Measurements from ENCODE around the gene CACNA1C.

CACNA1C gene

DNA sequence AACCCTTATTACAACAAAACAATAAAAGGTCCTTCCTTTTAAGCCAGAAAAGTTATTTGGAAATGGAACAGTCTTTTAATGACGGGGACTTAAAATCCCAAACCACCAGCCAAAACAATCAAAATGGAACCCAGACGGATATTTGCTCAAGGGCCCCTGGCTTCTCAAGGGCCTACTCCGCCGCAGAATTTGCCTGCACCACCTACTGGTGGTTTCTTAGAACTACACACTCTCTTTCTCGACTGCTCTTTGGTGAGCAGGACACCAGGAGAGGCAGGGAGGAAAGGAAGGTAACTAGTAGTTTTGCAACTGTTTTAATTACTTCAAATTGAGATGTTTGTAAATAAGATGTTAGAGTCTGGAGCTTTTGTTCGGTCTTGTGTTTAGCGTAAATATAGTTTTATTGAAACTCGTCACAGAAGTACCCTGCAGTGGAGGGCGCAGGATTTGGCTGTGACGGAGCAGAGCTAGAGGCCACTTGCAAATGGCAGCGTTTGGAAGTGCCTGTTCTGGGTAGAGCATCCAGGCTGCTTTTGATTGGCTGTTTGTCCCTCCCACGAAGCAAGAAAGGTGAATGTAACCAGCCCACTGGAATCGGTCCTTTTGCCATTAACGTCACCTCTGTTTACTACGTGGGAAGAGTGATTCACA, 238.5 kb downstream of the CACNA1C start:
- DNase-seq (ENCODE audit: low read depth in 2 of 2, low spot score in 1 of 2): no peak

DNA sequence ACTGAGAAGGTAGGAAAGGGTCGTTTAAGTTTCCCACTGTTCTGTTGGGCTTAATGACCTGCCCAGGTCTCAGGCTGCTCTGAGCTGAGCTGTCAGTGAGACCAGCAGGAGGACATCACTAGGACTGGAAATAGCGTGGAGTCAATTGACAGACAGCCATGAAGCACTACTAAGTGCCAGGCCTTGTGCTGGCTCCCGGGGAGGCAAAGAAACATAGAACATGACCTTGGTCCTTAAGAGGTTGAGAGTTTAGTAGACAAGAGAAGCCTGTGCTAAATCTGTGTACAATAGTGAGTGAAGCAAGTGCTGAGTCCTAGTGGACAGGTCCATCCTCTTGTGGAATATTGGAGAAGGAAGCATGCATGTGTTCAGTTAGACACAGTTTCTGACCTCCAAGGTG, 239.2 kb downstream of the CACNA1C start:
- DNase-seq (ENCODE audit: low read depth in 2 of 2, low spot score in 1 of 2): no peak

DNA sequence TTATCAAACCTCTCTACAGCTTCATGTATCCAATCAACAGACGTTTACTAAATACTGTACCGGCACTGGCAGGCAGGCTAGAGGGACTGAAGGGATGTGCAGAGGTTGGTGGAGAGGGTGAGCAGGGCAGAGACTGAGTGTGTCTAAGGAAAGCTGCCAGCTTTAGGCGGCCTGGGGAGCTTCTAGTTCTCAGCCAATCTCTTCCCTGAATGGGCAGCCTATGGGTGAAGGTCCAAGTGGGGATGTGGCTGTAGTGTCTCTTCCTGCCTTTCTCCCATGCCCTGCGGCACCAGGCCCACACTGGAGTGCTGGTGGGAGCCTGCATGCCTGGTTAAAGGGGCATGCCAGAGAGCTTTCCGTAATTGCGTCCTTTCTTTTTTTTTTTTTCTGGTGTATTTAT, 239.8 kb downstream of the CACNA1C start:
- no peak for DNase-seq (ENCODE audit: low read depth in 2 of 2, low spot score in 1 of 2)

DNA sequence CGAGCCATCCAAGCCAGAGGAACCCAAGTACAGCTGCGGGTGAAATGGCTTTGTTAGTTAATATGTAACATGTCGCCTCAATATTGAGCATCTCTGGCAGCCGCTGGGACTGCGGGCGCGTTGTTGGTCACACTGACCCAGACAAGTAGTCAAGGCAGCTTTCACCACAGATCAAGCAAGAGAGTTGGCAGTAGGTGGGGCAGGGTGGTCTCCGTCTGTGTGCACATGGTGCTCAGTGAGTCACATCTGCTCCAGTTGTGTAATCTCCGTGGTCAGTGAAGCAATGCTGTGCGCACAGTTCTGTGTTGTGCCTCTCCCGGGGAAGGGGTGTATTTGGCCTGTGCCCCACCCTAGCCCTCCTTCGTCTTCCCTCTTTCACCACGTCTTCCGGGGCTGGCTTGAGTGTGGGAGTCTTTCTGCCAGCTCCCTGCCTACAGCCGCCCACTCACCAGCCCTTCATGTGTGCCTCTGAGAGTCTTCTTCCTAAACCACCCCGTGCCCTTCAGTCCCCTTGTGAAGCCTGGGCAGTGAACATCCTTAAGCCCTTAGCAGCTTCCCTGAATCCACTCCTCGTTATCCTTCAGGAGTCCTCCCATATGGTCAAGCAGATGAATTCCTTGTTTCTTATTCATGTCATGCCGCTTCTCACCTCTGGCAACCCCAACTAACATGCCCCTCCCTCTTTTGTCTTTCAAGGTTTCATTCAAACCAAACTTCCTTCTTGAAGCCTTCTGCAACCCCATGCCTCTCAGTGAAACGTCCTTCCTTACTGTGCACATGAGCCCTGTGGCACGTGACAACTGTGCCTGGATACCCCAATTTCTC, 242.1 kb downstream of the CACNA1C start:
- DNase-seq (ENCODE audit: low read depth in 2 of 2, low spot score in 1 of 2): no peak

DNA sequence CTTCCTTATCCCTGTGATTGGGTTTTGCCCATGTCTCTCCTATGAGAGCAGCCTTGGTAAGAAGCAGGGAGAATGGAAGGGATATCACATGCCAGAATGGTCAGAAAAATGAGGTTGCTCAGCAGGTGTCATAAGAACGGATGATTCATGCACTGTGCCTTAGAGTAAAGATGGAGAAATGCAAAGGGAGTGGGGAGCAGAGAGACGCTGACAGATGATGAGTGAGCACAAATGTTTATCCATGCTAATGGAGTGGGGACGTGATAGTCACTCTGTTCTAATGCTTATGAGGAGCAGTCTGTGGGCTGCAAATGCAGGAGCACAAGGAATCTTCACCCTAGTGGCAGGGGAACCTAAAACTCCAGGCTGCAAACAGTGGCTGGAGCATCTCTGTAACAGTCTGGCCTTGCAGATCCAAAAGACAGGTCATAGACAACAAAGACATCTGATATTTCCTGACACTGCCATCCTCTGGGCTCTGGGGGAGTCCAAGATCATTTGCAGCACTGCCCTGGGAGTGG, 243.2 kb downstream of the CACNA1C start:
- no peak for DNase-seq (ENCODE audit: low read depth in 2 of 2, low spot score in 1 of 2)

DNA sequence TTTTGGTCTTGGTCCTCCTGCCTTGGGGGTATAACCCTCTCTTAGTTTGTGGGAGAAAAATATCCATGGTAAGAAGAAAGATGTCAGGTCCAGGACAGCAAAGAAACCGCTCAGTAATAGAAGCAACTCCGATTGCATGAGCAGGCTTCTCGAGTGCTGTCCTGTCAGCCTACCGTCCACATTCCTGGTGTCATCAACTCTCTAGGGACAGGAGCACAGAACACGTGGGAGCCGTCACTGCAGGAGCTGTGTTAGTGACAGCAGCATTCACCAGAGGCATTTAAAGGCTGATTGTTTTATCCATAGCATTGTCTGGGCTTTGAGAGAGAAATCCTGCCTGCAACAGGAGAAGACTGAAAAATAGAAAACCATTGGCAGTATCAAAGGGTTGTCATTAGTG, 244.2 kb downstream of the CACNA1C start:
- DNase-seq (ENCODE audit: low read depth in 2 of 2, low spot score in 1 of 2): no peak

DNA sequence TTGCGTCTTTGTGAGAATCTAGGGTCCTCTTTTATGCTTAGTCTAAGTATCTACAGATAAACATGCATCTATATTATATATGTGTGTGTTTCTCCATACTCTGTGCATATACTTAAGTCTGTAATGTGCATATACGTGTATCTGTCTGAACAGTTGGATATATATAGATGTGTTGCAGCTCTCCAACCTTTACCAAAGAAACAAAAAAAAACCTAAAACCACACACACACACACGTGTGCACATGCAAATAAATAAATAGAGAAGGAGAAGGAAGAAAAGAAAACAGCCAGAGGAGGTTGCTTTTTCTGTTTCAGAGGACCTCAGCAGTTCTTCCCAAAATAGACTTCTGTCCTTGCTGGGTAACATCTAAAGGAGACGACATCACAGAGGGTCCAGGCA, 244.9 kb downstream of the CACNA1C start:
- DNase-seq (ENCODE audit: low read depth in 2 of 2, low spot score in 1 of 2): no peak

DNA sequence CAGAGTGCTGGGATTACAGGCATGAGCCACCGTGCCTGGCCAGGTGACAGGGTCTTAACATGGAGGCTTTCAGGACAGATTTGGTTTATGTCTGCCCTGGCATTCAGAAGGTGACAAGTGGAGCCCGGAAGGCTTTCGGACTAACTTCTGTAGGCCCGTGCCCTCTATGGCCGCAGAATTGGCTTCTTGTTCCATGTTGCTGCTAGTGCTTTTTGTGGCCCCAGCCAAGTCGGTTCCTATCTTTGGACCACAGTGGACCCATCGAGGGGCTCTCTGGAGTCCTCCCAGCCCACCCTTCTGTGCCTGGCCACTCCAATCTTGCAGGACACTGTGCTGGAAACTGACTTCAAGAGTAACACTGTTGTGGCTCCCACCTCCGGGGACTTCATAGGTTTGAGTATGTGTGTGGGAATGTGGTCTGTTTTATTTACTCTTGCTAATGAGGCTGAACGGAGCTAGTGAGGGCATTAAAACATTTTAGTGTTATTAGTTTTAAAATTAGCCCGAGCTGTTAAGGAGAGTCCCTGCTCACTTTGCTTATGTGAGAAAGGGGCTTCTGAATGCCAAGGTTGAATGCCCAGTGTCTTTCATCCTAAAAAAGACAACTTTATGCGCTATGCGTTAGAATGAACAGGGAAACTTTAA, 245.9 kb downstream of the CACNA1C start:
- no peak for DNase-seq (ENCODE audit: low read depth in 2 of 2, low spot score in 1 of 2)

DNA sequence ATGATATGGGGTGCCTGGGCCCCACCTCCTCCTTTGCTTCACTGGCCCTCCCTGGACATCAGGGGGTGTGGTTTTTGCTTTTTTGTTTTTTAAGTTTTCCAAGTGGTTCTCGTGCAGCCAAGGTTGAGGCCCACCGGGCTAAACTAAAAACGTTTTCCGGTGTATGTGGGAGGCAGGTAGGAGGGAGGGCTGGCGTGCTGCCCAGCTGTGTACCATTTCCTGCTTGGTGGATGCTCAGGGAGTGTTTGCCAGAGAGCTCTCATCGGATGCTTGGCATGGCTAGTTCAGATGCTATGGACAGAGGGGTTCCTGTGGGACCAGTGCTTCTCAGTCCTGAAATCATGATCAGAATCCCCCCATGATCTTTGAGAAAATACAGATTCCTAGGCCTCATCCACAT, 246.4 kb downstream of the CACNA1C start:
- DNase-seq (ENCODE audit: low read depth in 2 of 2, low spot score in 1 of 2): no peak

DNA sequence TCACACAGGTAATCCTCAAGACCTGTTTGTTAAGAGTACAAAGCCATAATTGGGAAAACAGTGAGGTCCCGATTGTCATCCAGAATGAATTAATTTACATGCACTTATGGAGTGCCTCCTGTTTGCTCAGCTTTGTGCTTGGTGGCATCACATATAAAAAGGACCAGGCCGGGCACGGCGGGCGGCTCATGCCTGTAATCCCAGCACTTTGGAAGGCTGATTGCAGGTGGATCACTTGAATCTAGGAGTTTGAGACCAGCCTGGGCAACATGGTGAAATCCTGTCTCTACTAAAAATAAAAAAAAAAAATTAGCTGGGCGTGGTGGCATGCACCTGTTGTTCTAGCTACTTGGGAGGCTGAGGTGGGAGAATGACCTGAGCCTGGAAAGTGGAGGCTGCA, 247.4 kb downstream of the CACNA1C start:
- DNase-seq (ENCODE audit: low read depth in 2 of 2, low spot score in 1 of 2): no peak

DNA sequence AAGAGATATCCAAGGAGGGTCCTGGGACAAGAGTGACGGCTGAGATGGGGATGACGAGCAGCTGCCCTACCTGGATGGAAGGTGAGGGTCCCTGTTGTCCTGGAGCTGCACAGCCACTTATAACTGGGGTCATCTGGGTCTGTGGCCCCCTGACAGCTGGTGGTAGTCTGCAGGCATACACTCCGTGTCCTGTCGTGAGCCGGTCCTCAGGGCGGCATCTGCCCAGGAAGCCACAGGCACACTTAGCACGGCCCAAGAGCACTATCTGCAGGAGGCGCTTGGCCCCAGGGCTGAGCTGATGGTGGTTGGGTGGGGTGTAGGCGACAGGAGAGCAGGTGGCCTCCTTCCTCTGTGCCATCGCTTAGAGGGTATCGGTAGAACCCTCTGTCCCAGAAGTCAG, 248.1 kb downstream of the CACNA1C start:
- no peak for DNase-seq (ENCODE audit: low read depth in 2 of 2, low spot score in 1 of 2)

DNA sequence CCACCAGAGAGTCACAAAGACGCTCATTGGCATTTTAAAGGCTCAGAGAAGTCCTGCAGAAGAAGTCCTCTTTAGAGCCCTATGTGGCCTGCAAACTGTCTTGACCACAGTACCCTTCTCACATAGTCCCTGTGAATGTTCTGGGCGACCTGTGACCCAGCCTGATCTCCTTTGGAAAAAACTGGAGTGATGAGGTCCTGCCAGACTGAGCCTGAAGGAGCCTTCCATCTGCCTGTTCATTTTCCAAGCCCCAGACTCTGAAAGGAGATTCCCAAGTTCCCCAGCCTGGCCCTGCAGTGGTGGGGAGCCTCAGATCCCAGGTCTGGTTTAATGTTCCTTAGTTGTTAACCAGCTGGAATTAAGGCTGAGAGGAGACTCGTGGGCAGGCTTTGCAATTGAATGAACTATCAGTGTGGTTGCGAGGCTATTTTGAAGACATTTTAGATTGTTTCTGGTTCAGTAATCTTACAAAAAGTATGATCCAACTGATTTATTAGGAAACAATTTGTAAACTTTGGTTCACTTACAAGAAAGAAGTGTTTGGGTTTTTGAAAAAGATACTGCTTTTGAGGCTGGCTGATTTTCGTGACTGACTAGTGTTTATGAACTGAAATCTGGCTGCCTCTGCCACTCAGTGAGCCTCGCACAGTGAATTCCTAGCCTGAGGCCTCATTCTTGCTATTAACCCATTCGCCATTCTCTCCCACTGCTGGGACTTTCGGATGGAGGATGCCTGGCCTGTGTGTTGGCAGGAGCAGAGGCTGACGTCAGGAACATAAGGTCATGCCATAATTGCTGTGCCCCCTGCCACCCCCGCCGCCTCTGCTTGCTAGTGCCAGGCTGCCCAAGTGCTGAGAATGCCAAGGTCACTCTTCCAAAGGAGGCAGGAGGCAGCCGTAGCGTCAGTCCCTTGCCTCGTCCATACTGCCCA, 249.0 kb downstream of the CACNA1C start:
- no peak for DNase-seq (ENCODE audit: low read depth in 2 of 2, low spot score in 1 of 2)

DNA sequence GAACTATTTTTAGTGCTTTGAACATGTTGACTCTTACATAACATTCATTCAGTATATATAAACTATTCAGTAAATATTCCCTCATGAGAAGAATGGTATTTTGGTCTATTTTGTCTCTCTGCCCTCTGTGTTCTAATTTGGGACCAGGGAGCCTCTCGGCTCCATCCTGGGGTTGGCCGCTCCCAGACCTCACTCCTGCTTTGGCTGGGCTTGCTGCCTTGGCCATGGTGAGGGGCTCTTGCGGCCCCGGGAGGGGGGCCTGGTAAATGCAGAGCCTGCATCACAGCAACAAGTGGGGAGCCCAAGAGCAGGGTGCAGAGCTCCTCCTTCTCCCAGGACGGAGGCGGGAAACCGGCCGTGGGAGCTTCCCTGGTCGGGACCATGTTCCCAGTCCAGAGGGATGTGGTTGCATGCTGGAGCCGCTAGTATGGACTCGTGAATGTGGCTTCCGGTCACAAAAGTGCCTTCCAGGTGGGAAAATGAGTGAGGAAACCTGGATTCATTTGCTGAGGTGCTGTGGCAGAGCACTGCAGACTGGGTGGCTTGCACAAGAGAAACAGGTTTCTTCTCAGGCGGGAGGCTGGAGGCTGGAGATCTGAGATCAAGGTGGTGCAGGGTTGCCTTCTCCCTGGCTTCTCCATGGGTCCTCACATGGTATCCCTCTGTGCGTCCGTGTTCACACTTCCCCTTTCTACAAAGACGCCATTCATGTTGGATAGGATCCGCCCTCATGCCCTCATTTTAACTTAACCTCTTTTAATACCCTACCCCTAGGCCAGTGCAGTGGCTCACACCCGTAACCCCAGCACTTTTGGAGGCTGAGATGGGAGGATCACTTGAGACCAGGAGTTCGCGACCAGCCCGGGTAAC, 250.2 kb downstream of the CACNA1C start:
- no peak for DNase-seq (ENCODE audit: low read depth in 2 of 2, low spot score in 1 of 2)

DNA sequence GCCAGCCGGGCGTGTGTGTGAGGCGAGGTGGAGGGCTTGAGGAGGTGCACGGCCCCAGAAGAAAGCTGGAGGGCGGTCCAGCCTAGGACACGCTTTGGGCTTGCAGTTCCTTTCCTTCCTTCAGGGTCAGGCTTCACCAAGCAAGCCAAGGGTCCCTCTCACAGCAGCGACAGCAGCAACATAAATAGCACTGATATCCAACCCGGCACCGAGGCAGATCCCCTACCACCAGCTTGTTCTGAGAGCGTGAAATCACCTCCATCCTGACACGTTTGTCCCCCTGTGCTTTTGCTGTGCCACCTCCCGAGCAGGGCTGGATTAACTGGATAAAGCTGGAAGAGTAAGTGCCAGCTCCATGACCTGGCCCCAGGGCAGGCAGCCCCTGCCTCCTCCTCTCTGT, 251.4 kb downstream of the CACNA1C start:
- DNase-seq (ENCODE audit: low read depth in 2 of 2, low spot score in 1 of 2): no peak

DNA sequence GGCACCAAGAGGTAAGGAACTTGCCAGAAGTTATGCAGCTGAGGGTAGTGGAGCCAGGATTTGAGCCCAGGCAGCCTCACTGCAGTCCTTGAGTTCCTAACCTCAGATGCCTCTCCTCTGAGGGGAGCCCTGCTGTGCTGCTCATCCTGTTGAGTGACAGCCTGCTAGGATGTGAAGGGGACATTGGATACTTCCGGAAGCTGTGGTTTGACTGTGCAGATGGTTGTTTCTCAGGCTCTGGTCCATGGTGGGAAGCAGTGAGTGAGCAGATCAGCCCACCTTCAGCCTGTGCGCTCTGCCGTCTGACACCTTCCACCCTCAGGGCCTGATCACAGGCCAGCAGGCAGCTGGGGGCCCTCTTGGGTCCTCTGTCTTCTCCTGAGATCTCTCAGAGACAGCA, 253.2 kb downstream of the CACNA1C start:
- no peak for DNase-seq (ENCODE audit: low read depth in 2 of 2, low spot score in 1 of 2)

DNA sequence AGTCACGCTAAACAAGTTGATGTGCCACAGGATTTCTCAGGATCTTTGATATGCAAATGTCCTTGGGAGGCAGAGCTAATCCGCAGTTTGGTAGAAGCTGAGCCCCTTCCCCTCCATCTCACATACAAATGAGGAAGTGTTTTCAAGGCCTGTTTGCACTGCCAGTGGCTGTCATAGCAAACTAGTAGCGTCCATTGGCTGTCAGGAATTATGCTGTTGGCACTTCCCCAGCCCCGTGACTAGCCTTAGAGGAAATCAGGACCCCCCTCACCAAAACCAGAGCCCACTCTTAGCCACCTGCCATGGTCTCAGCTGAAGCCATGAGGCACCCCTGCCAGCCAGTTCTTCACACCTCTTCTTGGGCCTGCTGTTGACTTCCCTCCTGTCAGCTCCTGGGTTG, 253.9 kb downstream of the CACNA1C start:
- no peak for DNase-seq (ENCODE audit: low read depth in 2 of 2, low spot score in 1 of 2)

DNA sequence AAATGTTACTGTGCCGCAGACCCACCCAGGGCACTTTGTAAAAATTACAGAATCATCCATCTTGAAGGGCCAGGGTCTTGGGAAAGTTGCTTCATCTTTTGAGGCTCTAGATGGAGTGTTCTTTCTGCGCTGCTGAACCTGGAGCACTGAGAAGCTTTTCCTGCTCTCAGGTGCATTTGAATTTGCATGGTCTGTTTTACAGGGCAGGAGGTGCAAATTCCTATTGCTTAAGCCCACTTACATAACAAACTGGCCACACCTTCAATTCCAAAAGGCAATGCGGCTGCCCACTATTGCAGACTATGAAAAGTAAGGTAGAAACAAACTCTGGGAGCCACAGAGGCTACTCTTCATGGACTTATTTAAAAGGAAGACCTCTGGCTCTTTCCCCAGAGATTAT, 254.8 kb downstream of the CACNA1C start:
- DNase-seq (ENCODE audit: low read depth in 2 of 2, low spot score in 1 of 2): no peak

DNA sequence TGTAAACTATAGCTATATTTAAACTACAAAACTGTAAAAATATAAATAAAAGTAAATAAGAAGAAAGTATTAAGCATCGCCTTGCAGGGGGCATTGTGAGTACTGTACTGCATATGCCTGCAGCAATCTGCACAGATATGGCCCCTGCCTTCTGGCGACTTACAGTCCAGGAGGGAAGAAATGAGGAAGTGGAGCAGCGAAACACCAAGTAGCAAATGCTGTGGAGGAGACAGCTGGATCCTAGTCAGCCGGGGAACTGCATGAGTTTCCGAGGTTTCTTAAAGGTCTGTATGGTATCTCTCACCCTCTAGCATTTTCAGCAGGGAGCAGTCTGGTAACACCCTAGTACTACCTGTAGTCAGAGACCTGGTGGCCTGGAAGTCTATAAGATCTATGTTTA, 256.9 kb downstream of the CACNA1C start:
- no peak for DNase-seq (ENCODE audit: low read depth in 2 of 2, low spot score in 1 of 2)

DNA sequence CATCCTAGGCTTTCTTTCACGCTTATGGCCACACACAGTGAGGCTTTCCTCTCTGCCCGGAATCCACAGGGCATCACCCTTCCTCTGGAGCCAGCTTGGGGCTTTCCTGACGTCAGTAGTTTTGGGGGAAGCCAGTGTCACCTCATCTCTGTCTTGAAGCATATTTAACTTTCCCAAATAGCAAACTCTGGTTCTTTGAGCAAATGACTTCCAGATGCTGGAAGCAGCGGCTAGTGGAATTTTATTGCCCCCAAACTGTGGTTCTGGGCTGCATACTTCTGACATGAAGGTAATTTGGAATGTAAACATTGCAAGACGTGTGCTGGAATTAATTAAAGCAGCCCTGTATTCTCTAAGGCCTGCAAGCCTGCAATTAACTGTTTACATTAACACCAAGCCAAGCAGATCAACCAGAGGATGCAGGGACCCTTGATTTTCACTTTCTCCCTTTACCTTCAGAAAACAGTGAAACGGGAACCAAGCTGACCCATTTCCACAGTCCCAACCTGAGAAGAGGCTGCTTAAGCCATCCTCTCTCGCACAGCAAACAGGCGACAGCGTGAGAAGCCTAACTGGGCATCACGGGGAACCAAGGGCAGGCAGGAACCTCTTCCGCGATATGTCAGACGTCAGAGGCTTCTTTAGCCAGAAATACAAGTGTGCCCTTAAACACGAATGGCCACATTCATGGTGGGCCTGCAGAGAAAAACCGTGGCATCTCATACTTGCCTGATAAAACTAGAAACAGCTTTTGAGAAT, 258.4 kb downstream of the CACNA1C start:
- no peak for DNase-seq (ENCODE audit: low read depth in 2 of 2, low spot score in 1 of 2)

All from stimulated activated CD8-positive, alpha-beta memory T cell treated with anti-CD3 and anti-CD28 coated beads, Interleukin-4, amount 100 ng/mL, for 1 hour (primary cell).